GM12865 (cell line): ENCODE results near the gene ALOX15B.

Experiments
- DNase-seq: peaks from one replicate; pipeline ENCODE4 v3.0.0; 2010; ENCODE audit warnings: low read depth
- H3K4me3 ChIP-seq: 2 replicates; pipeline ENCODE4 v1.5.1; 2011; ENCODE audit warnings: mild to moderate bottlenecking, low read depth, low read length, control low read depth
- CTCF ChIP-seq: IDR thresholded peaks from 2 replicates; pipeline ENCODE4 v1.5.1; 2011; ENCODE audit warnings: low read length, control low read depth, low read depth, inconsistent platforms; ENCODE audit not compliant: insufficient read depth; ENCODE audit errors: missing control alignments

The ALOX15B gene

GRCh38 chr17:7997186-7997585, 41.7 kb upstream of the ALOX15B start:
- peak; percentile 49 for DNase-seq
- H3K4me3 ChIP-seq, result no peak overlapping the region
- TF ChIP-seq CTCF, result no peak

- no peak for DNase-seq
- H3K4me3 ChIP-seq, result no peak within 1 kb of the TSS
- TF ChIP-seq CTCF, result no peak
These were observed 36.7 kb upstream of the ALOX15B start, which contains the start of gene GUCY2D for GRCh38 chr17:8001976-8002720. Gene GUCY2D, plus strand, starts transcription at chr17:8002615. Its CDS starts 433 bp downstream, at chr17:8003048.

GRCh38 chr17:8002721-8003593, 35.9 kb upstream of the ALOX15B start:
- DNase-seq, result no peak
- no peak for TF ChIP-seq CTCF
- no peak overlapping the region for H3K4me3 ChIP-seq

- no peak for TF ChIP-seq CTCF
- no peak overlapping the region for H3K4me3 ChIP-seq
- no peak for DNase-seq
These were observed 35.2 kb upstream of the ALOX15B start for GRCh38 chr17:8003594-8004181.

GRCh38 chr17:8004899-8005298, 34.0 kb upstream of the ALOX15B start:
- H3K4me3 ChIP-seq, result no peak overlapping the region
- TF ChIP-seq CTCF, result no peak
- DNase-seq, result no peak

- no peak for DNase-seq
- no peak for TF ChIP-seq CTCF
- H3K4me3 ChIP-seq, result no peak overlapping the region
These were observed 33.5 kb upstream of the ALOX15B start for GRCh38 chr17:8005357-8005756.
